CD14-positive monocyte (primary cell): ENCODE measurements around the gene RPL3. TPM values are rescaled to one million over a fixed set of nuclear protein-coding genes. Genes with fewer than 3 reads are reported as not detected.
A peak's percentile ranks its signal among the peaks of the same experiment; 100 is the strongest.

Source experiments
- DNase-seq, 3 donors: peaks; one replicate each; pipeline ENCODE4 v3.0.0-alpha.2; 2011 to 2022
- H2AFZ ChIP-seq: 2 replicates; pipeline ENCODE4 v1.6.0; 2012; ENCODE audit warnings: mild to moderate bottlenecking, low read depth, low read length, inconsistent platforms; ENCODE audit not compliant: insufficient read depth, poor library complexity, severe bottlenecking
- H3K27ac ChIP-seq, 2 donors: 1 replicate in 1 of 2; 2 replicates in 1 of 2; pipeline ENCODE4 v1.5.1; 2012 to 2013; ENCODE audit warnings: low read length in 2 of 2, control low read depth in 1 of 2, inconsistent platforms in 1 of 2, low read depth in 1 of 2, mild to moderate bottlenecking in 1 of 2
- H3K27me3 ChIP-seq, 2 donors: one replicate each; pipeline versions ENCODE4 v1.6.0 to v1.6.1; 2011 to 2013; ENCODE audit warnings: low read length in 2 of 2; ENCODE audit not compliant: control insufficient read depth in 2 of 2, insufficient read depth in 2 of 2
- H3K36me3 ChIP-seq, 2 donors: replicated peaks in 1 of 2; 1 replicate in 1 of 2; 2 replicates in 1 of 2; pipeline versions ENCODE4 v1.5.1 to v1.6.1; 2012 to 2013; ENCODE audit warnings: low read length in 2 of 2, control low read depth in 1 of 2, inconsistent platforms in 1 of 2, mild to moderate bottlenecking in 1 of 2; ENCODE audit not compliant: insufficient read depth in 2 of 2, control insufficient read depth in 1 of 2
- H3K4me1 ChIP-seq, 2 donors: 1 replicate in 1 of 2; 2 replicates in 1 of 2; pipeline versions ENCODE4 v1.5.1 to v1.6.1; 2012 to 2013; ENCODE audit warnings: low read length in 2 of 2, control low read depth in 1 of 2, inconsistent platforms in 1 of 2, mild to moderate bottlenecking in 1 of 2, moderate library complexity in 1 of 2; ENCODE audit not compliant: insufficient read depth in 2 of 2, control insufficient read depth in 1 of 2
- H3K4me2 ChIP-seq: replicated peaks from 2 replicates; pipeline ENCODE3; 2012; ENCODE audit warnings: low read length, moderate library complexity, mild to moderate bottlenecking; ENCODE audit not compliant: poor library complexity, severe bottlenecking; ENCODE audit errors: extremely low read depth
- H3K4me3 ChIP-seq, 3 experiments: fragments of 200-600 bp in 1 of 3; sonication (generic) in 1 of 3; replicated peaks in 1 of 3; 1 replicate in 2 of 3; 2 replicates in 1 of 3; pipeline ENCODE4 v1.5.1; 2011 to 2013; ENCODE audit warnings: low read length in 3 of 3, mild to moderate bottlenecking in 3 of 3, control low read depth in 2 of 3, low read depth in 2 of 3, inconsistent platforms in 1 of 3, moderate library complexity in 1 of 3
- H3K79me2 ChIP-seq: 2 replicates; pipeline ENCODE4 v1.6.0; 2012; ENCODE audit warnings: mild to moderate bottlenecking, control low read depth, inconsistent platforms, low read length, moderate library complexity; ENCODE audit not compliant: insufficient read depth
- H3K9ac ChIP-seq: 2 replicates; pipeline ENCODE4 v1.6.0; 2017; ENCODE audit warnings: low read length, mild to moderate bottlenecking; ENCODE audit not compliant: insufficient read depth, poor library complexity, severe bottlenecking
- H3K9me3 ChIP-seq, 2 donors: replicated peaks in 1 of 2; 1 replicate in 1 of 2; 2 replicates in 1 of 2; pipeline versions ENCODE4 v1.5.1 to v1.6.1; 2012 to 2013; ENCODE audit warnings: low read length in 2 of 2, control low read depth in 1 of 2; ENCODE audit not compliant: control insufficient read depth in 1 of 2, insufficient read depth in 1 of 2
- H4K20me1 ChIP-seq: 2 replicates; pipeline ENCODE4 v1.6.0; 2012; ENCODE audit warnings: mild to moderate bottlenecking, low read length, control low read depth, moderate library complexity; ENCODE audit not compliant: insufficient read depth
- H3K27ac Mint-ChIP-seq, 7 donors: one replicate each; pipeline ENCODE4 v1.8.0; 2020; ENCODE audit warnings: mild to moderate bottlenecking in 7 of 7, mixed read lengths in 7 of 7, moderate library complexity in 6 of 7, inconsistent platforms in 2 of 7
- H3K27me3 Mint-ChIP-seq, 3 donors: one replicate each; pipeline ENCODE4 v1.8.0; 2021 to 2022; ENCODE audit warnings: low read depth in 3 of 3, mild to moderate bottlenecking in 3 of 3, mixed read lengths in 3 of 3, moderate library complexity in 3 of 3, inconsistent platforms in 1 of 3
- H3K36me3 Mint-ChIP-seq, 2 donors: one replicate each; pipeline ENCODE4 v1.8.0; 2020; ENCODE audit warnings: mixed read lengths in 2 of 2, inconsistent platforms in 1 of 2, mild to moderate bottlenecking in 1 of 2
- H3K4me1 Mint-ChIP-seq: one replicate; pipeline ENCODE4 v1.8.0; 2020; ENCODE audit warnings: mild to moderate bottlenecking, mixed read lengths
- H3K4me3 Mint-ChIP-seq, 2 donors: one replicate each; pipeline ENCODE4 v1.8.0; 2020; ENCODE audit warnings: mild to moderate bottlenecking in 2 of 2, mixed read lengths in 2 of 2, moderate library complexity in 1 of 2
- H3K9me3 Mint-ChIP-seq, 7 donors: one replicate each; pipeline ENCODE4 v1.8.0; 2020 to 2022; ENCODE audit warnings: mixed read lengths in 7 of 7, mild to moderate bottlenecking in 6 of 7, moderate library complexity in 6 of 7, inconsistent platforms in 2 of 7
- CTCF ChIP-seq: fragments of 200-600 bp; IDR thresholded peaks from one replicate; pipeline ENCODE4 v1.8.0; 2022; ENCODE audit warnings: antibody characterized with exemption, mild to moderate bottlenecking
- WGBS: methylation state at CpG from one replicate; pipeline ENCODE4 v1.1.5; 2013; ENCODE audit warnings: missing lambda C conversion rate; ENCODE audit not compliant: insufficient coverage; 5-methylcytosine and 5-hydroxymethylcytosine counted together
- intact Hi-C, 2 donors: fragments of 100-400 bp; cut with micrococcal nuclease; formaldehyde crosslinking; loops; one replicate each; pipeline versions ENCODE4 v1.15.0 to v1.15.1; 2023
- polyA plus RNA-seq, 3 donors: library from polyadenylated mRNA; depleted of rRNA in 1 of 3; unstranded in 2 of 3; stranded (reverse) in 1 of 3; fragments of 300-500 nt in 2 of 3; fragments of >200 nt in 1 of 3; fragmentation: Illumina TruSeq in 2 of 3; gene quantifications; 1 replicate in 2 of 3; 2 replicates in 1 of 3; pipeline ENCODE4 v1.2.3, GENCODE V29; 2012 to 2021

Gene RPL3
- polyA plus RNA-seq, 3 donors = 604 to 2,104 (median 698) TPM

- Histone ChIP-seq H3K9ac (no peak overlapping the region), H3K27me3 (no peaks in the 10 kb centered on the region), H3K4me1 (peaks cover 40 to 53% of the 10 kb centered on the region in 2 donors), H3K27ac (no peak overlapping the region), H3K4me2 (no peak overlapping the region), H2AFZ (no peak overlapping the region), H3K79me2 (peaks cover 32% of the 10 kb centered on the region), H4K20me1 (peaks cover 81% of the 10 kb centered on the region), H3K4me3 (no peak overlapping the region), H3K9me3 (no peaks in the 10 kb centered on the region), H3K36me3 (peaks cover 68 to 70% of the 10 kb centered on the region in 2 donors)
- no peak for DNase-seq
- intact Hi-C loops = loop anchor here (5.0 to 10.0 kb wide), 4 partner anchors 36 to 731 kb away; partner anchors contain the start of gene CBX7 (in 1 of the 2)
- WGBS = 93% methylated on average over 11 of the region's 20 CpGs
- TF ChIP-seq CTCF = no peak
- no peak overlapping the region for H3K4me3 Mint-ChIP-seq
- peaks cover 56% of the 10 kb centered on the region for H3K4me1 Mint-ChIP-seq
- peaks cover 0 to 4% (median 0%) of the 10 kb centered on the region in 7 donors for H3K9me3 Mint-ChIP-seq
- H3K27me3 Mint-ChIP-seq = peaks cover 0 to 12% (median 0%) of the 10 kb centered on the region in 3 donors
- H3K27ac Mint-ChIP-seq = peak overlapping the region in 5 of 7 donors; percentile 54 to 75 (median 64)
- peaks cover 65 to 70% of the 10 kb centered on the region in 2 donors for H3K36me3 Mint-ChIP-seq
These were observed 6.0 kb downstream of the RPL3 start for GRCh38 chr22:39313258-39314001.

- no peak for DNase-seq
- Histone ChIP-seq H4K20me1 (peaks cover 71% of the 10 kb centered on the region), H3K9ac (no peak overlapping the region), H3K4me3 (no peak overlapping the region), H3K36me3 (peaks cover 59 to 60% of the 10 kb centered on the region in 2 donors), H2AFZ (no peak overlapping the region), H3K79me2 (peaks cover 21% of the 10 kb centered on the region), H3K9me3 (no peaks in the 10 kb centered on the region), H3K4me2 (no peak overlapping the region), H3K27ac (no peak overlapping the region), H3K4me1 (peaks cover 34 to 52% of the 10 kb centered on the region in 2 donors), H3K27me3 (no peaks in the 10 kb centered on the region)
- TF ChIP-seq CTCF = no peak
- 91% methylated on average over 4 of the region's 5 CpGs for WGBS
- peaks cover 0 to 13% (median 0%) of the 10 kb centered on the region in 3 donors for H3K27me3 Mint-ChIP-seq
- H3K9me3 Mint-ChIP-seq = peaks cover 0 to 4% (median 0%) of the 10 kb centered on the region in 7 donors
- no peak overlapping the region for H3K4me3 Mint-ChIP-seq
- H3K4me1 Mint-ChIP-seq = peaks cover 50% of the 10 kb centered on the region
- peaks cover 56 to 60% of the 10 kb centered on the region in 2 donors for H3K36me3 Mint-ChIP-seq
- intact Hi-C loops = loop anchor here (5.0 to 10.0 kb wide), 4 partner anchors 35 to 732 kb away; partner anchors contain the start of gene CBX7 (in 1 of the 2)
- H3K27ac Mint-ChIP-seq = peak overlapping the region in 3 of 7 donors; percentile 49 to 68 (median 57)
These were observed 7.0 kb downstream of the RPL3 start for GRCh38 chr22:39312410-39312809.
